HG03439 (cell line): ENCODE results near the gene MTFMT.
A peak's percentile ranks its signal among the peaks of the same experiment; 100 is the strongest.

Experiments
- ATAC-seq: cut with Tn5 transposase; IDR thresholded peaks from one replicate; pipeline ENCODE4 v1.9.1; 2021; ENCODE audit warnings: mild to moderate bottlenecking, moderate library complexity; ENCODE audit not compliant: unreplicated experiment

Gene MTFMT

GRCh38 chr15:64989416-64990167, 39.8 kb downstream of the MTFMT start, which contains the start of gene SPG21:
SPG21 (minus strand) TSS chr15:64989914; CDS start chr15:64983569, 6,345 bp downstream.
- ATAC-seq = peak; percentile 97

- no peak for ATAC-seq
These were observed 42.3 kb downstream of the MTFMT start for GRCh38 chr15:64987136-64987535.

- no peak for ATAC-seq
These were observed 43.9 kb downstream of the MTFMT start for GRCh38 chr15:64985366-64986033.

GRCh38 chr15:64982472-64982871, 47.0 kb downstream of the MTFMT start:
- no peak for ATAC-seq

GRCh38 chr15:64981812-64982431, 47.5 kb downstream of the MTFMT start:
- ATAC-seq = no peak

- no peak for ATAC-seq
These were observed 50.2 kb downstream of the MTFMT start for GRCh38 chr15:64979252-64979710.

DNA sequence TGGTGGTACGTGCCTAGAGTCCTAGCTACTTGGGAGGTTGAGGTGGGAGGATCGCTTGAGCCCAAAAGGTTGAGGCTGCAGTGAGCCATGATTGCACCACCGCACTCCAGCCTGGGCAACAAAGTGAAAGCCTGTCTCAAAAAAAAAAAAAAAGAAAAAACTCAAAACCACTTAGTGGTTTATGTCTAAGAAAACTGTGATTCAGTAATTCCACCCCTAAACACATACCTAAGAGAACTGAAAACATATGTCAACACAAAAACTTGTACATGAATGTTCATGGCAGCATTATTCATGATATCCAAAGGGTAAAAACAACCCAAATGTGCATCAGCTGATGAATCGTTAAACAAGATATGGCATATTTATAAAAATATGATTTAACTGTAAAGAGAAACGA, 54.0 kb downstream of the MTFMT start:
- no peak for ATAC-seq

- no peak for ATAC-seq
These were observed 58.7 kb downstream of the MTFMT start for GRCh38 chr15:64970698-64971097.

- no peak for ATAC-seq
These were observed 60.0 kb downstream of the MTFMT start for GRCh38 chr15:64969401-64969800.

DNA sequence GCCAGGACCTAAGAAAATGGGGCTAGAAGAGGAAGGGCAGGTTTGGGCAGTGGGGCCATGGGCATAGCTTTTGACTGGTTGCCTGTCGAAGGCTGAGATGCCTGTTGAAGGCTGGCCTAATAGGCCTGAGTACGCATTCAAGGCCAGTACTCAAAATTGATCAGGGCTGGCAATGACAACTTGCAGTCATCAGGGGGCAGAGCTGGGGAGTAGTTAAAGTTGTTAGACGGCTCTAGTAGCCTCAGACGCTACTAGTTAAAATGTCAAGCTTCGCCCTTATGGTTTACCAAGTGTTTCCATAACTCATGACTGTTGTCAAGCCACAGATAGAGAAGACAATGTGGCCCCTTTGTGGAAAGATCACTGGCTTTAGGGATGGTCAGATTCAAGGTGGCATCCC, 68.4 kb downstream of the MTFMT start:
- ATAC-seq = no peak

GRCh38 chr15:64960153-64960552, 69.3 kb downstream of the MTFMT start:
- no peak for ATAC-seq

DNA sequence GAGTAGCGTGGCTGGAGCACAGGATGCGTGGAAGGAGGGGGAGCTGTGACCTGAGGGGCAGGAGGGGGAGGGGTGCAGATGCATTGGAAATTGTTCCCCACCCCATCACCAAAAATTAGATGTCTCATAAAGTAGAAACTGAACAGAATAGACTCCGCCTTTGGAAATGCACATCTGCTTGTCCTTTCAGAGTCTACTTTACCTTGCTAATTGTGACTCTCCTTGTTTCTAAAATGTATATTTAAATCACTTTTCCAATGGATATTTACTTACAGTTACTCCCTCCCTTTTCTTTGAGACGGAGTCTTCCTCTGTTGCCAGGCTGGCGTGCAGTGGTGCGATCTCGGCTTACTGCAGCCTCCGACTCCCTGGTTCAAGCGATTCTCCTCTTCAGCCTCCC, 70.3 kb downstream of the MTFMT start:
- ATAC-seq = no peak

DNA sequence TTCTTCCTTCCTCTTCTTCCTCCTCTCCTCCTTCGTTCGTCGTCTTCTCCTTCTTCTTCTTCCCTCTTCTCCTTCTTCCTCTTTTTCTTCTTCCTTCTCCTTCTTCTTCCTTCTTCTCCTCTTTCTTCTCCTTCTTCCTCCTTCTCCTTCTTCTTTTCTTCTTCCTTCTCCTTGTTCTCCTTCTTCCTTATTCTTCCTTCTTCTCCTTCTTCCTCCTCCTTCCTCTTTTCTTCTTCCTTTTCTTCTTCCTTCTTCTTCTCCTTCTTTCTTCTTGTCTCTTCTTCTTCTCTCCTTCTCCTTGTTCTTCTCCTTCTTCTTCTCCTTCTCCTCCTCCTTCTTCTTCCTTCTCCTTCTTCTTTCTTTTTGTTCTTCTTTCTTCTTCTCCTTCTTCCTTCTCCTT, 75.0 kb downstream of the MTFMT start:
- no peak for ATAC-seq

- ATAC-seq = no peak
These were observed 77.5 kb downstream of the MTFMT start for GRCh38 chr15:64951777-64952418.
